ENCODE measurements around the gene TRAPPC12.

GRCh38 chr2:3466966-3467365 is 87.5 kb downstream of the TRAPPC12 start:
- TF ChIP-seq YY1 (IDR thresholded peaks at IDR 0.05; ENCODE audit: insufficient read depth, insufficient read length), result no peak
- no peak for TF ChIP-seq ZNF274 (IDR thresholded peaks at IDR 0.05; ENCODE audit: low read depth, low read length)
